Immature natural killer cell (primary cell): ENCODE results near the gene EP300. TPM values are rescaled to one million over a fixed set of nuclear protein-coding genes. Genes with fewer than 3 reads are reported as not detected.
"Not testable (repeated sequence)": the region's sequence is repeated elsewhere in the genome, so short reads cannot be mapped to it uniquely, and the experiment has no call there.

Experiments used
- DNase-seq, 3 donors: peaks; one replicate each; pipeline ENCODE4 v3.0.0; 2022; ENCODE audit warnings: mixed read lengths in 1 of 3
- H3K27ac Mint-ChIP-seq, 6 donors: one replicate each; pipeline ENCODE4 v1.8.0; 2020; ENCODE audit warnings: mixed read lengths in 6 of 6, mild to moderate bottlenecking in 5 of 6, inconsistent platforms in 4 of 6, moderate library complexity in 3 of 6
- H3K27me3 Mint-ChIP-seq, 3 donors: one replicate each; pipeline ENCODE4 v1.8.0; 2020 to 2021; ENCODE audit warnings: low read depth in 3 of 3, mild to moderate bottlenecking in 3 of 3, mixed read lengths in 3 of 3, moderate library complexity in 3 of 3, inconsistent platforms in 1 of 3
- H3K36me3 Mint-ChIP-seq, 3 donors: one replicate each; pipeline ENCODE4 v1.8.0; 2020; ENCODE audit warnings: mixed read lengths in 3 of 3, inconsistent platforms in 2 of 3, mild to moderate bottlenecking in 2 of 3
- H3K4me1 Mint-ChIP-seq, 2 donors: one replicate each; pipeline ENCODE4 v1.8.0; 2020; ENCODE audit warnings: inconsistent platforms in 2 of 2, mild to moderate bottlenecking in 2 of 2, mixed read lengths in 2 of 2, moderate library complexity in 1 of 2
- H3K4me3 Mint-ChIP-seq, 5 donors: one replicate each; pipeline ENCODE4 v1.8.0; 2020; ENCODE audit warnings: mild to moderate bottlenecking in 5 of 5, mixed read lengths in 5 of 5, inconsistent platforms in 3 of 5, moderate library complexity in 3 of 5
- H3K9me3 Mint-ChIP-seq, 6 donors: one replicate each; pipeline ENCODE4 v1.8.0; 2020; ENCODE audit warnings: mild to moderate bottlenecking in 6 of 6, mixed read lengths in 6 of 6, inconsistent platforms in 4 of 6, moderate library complexity in 3 of 6
- polyA plus RNA-seq, 3 donors: library from polyadenylated mRNA; unstranded; fragments of 300-500 nt; fragmentation: Illumina TruSeq; gene quantifications; one replicate each; pipeline ENCODE4 v1.2.3, GENCODE V29; 2021

Gene EP300
- polyA plus RNA-seq, 3 donors from 2014 or later, result 4.6 to 23.1 (median 8.6) TPM

DNA sequence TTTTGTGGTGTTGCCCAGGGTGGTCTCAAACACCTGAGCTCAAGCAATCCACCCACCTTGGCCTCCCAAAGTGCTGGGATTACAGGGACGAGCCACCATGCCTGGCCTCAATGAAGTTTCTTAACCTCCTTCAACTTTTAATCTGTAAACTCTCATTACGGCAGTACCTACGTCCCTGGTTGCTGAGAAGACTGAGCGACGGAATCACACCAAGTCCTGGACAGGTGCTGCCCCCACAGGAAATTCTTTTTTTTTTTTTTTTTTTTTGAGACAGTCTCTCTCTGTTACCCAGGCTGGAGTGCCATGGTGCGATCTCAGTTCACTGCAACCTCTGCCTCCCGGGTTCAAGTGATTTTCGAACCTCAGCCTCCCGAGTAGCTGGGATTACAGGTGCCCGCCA is 24.4 kb upstream of the EP300 start:
- DNase-seq, H3K27ac Mint-ChIP-seq, H3K27me3 Mint-ChIP-seq, H3K4me3 Mint-ChIP-seq, H3K4me1 Mint-ChIP-seq, H3K36me3 Mint-ChIP-seq, H3K9me3 Mint-ChIP-seq: not testable (repeated sequence)

GRCh38 chr22:41070665-41071331 is 21.6 kb upstream of the EP300 start:
- Mint-ChIP-seq H3K4me3 (no peak overlapping the region), H3K36me3 (no peaks in the 10 kb centered on the region), H3K27ac (no peak overlapping the region), H3K9me3 (peaks cover 0 to 2% (median 0%) of the 10 kb centered on the region in 6 donors), H3K4me1 (peaks cover 5 to 7% of the 10 kb centered on the region in 2 donors), H3K27me3 (no peaks in the 10 kb centered on the region)
- DNase-seq, result no peak

DNA sequence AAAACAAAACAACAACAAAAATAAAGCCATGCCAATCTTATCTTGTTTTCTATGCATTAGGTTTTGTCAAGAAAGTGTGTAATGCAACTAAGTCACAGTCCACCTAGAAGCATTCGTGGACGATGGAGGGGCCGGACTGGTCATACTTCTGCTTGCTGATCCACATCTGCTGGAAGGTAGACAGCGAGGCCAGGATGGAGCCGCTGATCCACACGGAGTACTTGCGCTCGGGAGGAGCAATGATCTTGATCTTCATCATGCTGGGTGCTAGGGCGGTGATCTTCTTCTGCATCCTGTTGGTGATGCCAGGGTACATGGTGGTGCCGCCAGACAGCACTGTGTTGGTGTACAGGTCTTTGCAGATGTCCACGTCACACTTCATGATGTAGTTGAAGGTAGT is 18.3 kb upstream of the EP300 start:
- peaks cover 2 to 3% of the 10 kb centered on the region in 2 donors for H3K4me1 Mint-ChIP-seq
- DNase-seq, result no peak
- peaks cover 0 to 3% (median 0%) of the 10 kb centered on the region in 3 donors for H3K27me3 Mint-ChIP-seq
- H3K36me3 Mint-ChIP-seq, result no peaks in the 10 kb centered on the region
- H3K9me3 Mint-ChIP-seq, result peaks cover 0 to 2% (median 0%) of the 10 kb centered on the region in 6 donors
- H3K27ac Mint-ChIP-seq, result no peak overlapping the region
- no peak overlapping the region for H3K4me3 Mint-ChIP-seq

- Mint-ChIP-seq H3K4me3 (no peak overlapping the region), H3K27me3 (peaks cover 0 to 3% (median 3%) of the 10 kb centered on the region in 3 donors), H3K9me3 (peaks cover 0 to 2% (median 0%) of the 10 kb centered on the region in 6 donors), H3K27ac (no peak overlapping the region), H3K36me3 (no peaks in the 10 kb centered on the region), H3K4me1 (no peaks in the 10 kb centered on the region)
- no peak for DNase-seq
Measured at GRCh38 chr22:41074466-41074865, 17.9 kb upstream of the EP300 start.

- Mint-ChIP-seq H3K4me1 (no peaks in the 10 kb centered on the region), H3K9me3 (peaks cover 0 to 2% (median 0%) of the 10 kb centered on the region in 6 donors), H3K27me3 (peaks cover 0 to 3% (median 3%) of the 10 kb centered on the region in 3 donors), H3K4me3 (no peak overlapping the region), H3K27ac (no peak overlapping the region), H3K36me3 (no peaks in the 10 kb centered on the region)
- no peak for DNase-seq
Measured at GRCh38 chr22:41074941-41075710, 17.3 kb upstream of the EP300 start.

- DNase-seq, result no peak
- Mint-ChIP-seq H3K27me3 (peaks cover 0 to 3% (median 3%) of the 10 kb centered on the region in 3 donors), H3K36me3 (no peaks in the 10 kb centered on the region), H3K9me3 (peaks cover 0 to 2% (median 0%) of the 10 kb centered on the region in 6 donors), H3K4me3 (no peak overlapping the region), H3K4me1 (no peaks in the 10 kb centered on the region), H3K27ac (no peak overlapping the region)
Measured at GRCh38 chr22:41075946-41076345, 16.4 kb upstream of the EP300 start.

DNA sequence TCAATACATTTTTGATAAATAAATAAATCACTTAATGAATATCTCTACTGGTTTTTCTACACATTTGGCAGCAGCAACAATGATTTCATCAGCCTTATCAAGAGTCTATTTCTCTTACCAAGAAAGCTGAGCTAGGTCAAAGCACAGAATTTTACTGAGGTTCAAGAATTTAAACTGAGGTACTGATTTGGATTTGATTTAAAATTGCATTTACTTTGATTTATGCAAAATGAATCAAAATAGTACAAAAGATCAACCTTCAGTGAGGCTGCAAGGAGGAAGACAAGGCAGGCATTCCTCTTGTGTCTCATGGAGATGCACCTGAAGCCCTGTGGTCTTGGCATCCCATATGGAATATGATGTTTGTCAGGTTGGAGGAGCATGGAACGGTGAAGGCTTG is 15.5 kb upstream of the EP300 start:
- Mint-ChIP-seq H3K4me3 (no peak overlapping the region), H3K9me3 (peaks cover 0 to 2% (median 0%) of the 10 kb centered on the region in 6 donors), H3K36me3 (no peaks in the 10 kb centered on the region), H3K4me1 (no peaks in the 10 kb centered on the region), H3K27ac (no peak overlapping the region), H3K27me3 (peaks cover 0 to 3% (median 3%) of the 10 kb centered on the region in 3 donors)
- no peak for DNase-seq

- peaks cover 0 to 2% (median 0%) of the 10 kb centered on the region in 6 donors for H3K9me3 Mint-ChIP-seq
- H3K36me3 Mint-ChIP-seq, result no peaks in the 10 kb centered on the region
- peaks cover 0 to 5% (median 3%) of the 10 kb centered on the region in 3 donors for H3K27me3 Mint-ChIP-seq
- H3K4me3 Mint-ChIP-seq, result no peak overlapping the region
- H3K27ac Mint-ChIP-seq, result no peak overlapping the region
- no peaks in the 10 kb centered on the region for H3K4me1 Mint-ChIP-seq
- DNase-seq, result no peak
Measured at GRCh38 chr22:41078931-41079330, 13.5 kb upstream of the EP300 start.

- no peak overlapping the region for H3K4me3 Mint-ChIP-seq
- no peaks in the 10 kb centered on the region for H3K36me3 Mint-ChIP-seq
- peaks cover 0 to 2% (median 0%) of the 10 kb centered on the region in 3 donors for H3K27me3 Mint-ChIP-seq
- H3K4me1 Mint-ChIP-seq, result peaks cover 4 to 6% of the 10 kb centered on the region in 2 donors
- H3K9me3 Mint-ChIP-seq, result no peaks in the 10 kb centered on the region
- DNase-seq, result no peak
- no peak overlapping the region for H3K27ac Mint-ChIP-seq
Measured at GRCh38 chr22:41085842-41086241, 6.5 kb upstream of the EP300 start.

GRCh38 chr22:41091132-41092022 is 1.0 kb upstream of the EP300 start:
- H3K9me3 Mint-ChIP-seq, result peaks cover 0 to 2% (median 0%) of the 10 kb centered on the region in 6 donors
- H3K27me3 Mint-ChIP-seq, result peaks cover 5 to 10% (median 8%) of the 10 kb centered on the region in 3 donors
- DNase-seq, result peak; percentile 99 to 100 (median 99)
- peak overlapping the region; percentile 95 to 99 (median 98) for H3K4me3 Mint-ChIP-seq
- H3K27ac Mint-ChIP-seq, result peak overlapping the region; percentile 96 to 100 (median 99)
- H3K36me3 Mint-ChIP-seq, result peaks cover 0 to 3% (median 0%) of the 10 kb centered on the region in 3 donors
- peaks cover 37 to 43% of the 10 kb centered on the region in 2 donors for H3K4me1 Mint-ChIP-seq

- Mint-ChIP-seq H3K4me3 (peak overlapping the region; percentile 97 to 100 (median 98)), H3K36me3 (peaks cover 0 to 3% (median 0%) of the 10 kb centered on the region in 3 donors), H3K9me3 (peaks cover 0 to 2% (median 0%) of the 10 kb centered on the region in 6 donors), H3K4me1 (peaks cover 49 to 58% of the 10 kb centered on the region in 2 donors), H3K27ac (peak overlapping the region; percentile 92 to 99 (median 97)), H3K27me3 (peaks cover 5 to 10% (median 8%) of the 10 kb centered on the region in 3 donors)
- peak; percentile 13 to 44 (median 36) for DNase-seq
Measured at GRCh38 chr22:41092847-41093411, 537 bp downstream of the EP300 start.

DNA sequence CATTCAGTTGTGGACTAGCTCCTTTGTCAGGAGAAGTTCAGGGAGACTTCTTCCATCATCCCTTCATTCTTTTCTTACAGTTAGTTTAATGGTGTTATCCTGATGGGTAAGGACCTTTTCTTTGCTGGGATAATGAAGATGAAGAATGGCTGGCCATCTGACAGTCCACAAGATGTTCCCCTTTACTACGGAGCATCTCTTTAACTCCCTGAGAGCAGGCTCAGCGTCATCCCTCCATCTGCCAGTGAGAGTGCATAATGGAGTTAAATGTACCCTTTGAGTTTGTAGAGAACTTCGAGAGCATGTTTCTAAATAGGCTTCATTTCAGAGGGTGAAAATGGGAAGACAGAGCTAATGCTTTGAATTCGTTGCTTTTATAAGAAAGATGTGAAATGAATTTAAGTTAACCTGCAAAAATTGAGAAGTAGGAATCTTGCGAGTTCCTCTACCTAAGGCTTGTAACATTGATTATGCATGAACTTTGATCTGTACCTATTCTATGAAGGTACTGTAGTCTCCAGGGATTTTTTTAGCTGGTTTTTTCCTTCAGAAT is 1.7 kb downstream of the EP300 start:
- H3K36me3 Mint-ChIP-seq, result peaks cover 0 to 3% (median 0%) of the 10 kb centered on the region in 3 donors
- peaks cover 58 to 70% of the 10 kb centered on the region in 2 donors for H3K4me1 Mint-ChIP-seq
- peaks cover 5 to 10% (median 8%) of the 10 kb centered on the region in 3 donors for H3K27me3 Mint-ChIP-seq
- H3K27ac Mint-ChIP-seq, result peak overlapping the region; percentile 92 to 99 (median 97)
- peaks cover 0 to 2% (median 0%) of the 10 kb centered on the region in 6 donors for H3K9me3 Mint-ChIP-seq
- H3K4me3 Mint-ChIP-seq, result peak overlapping the region; percentile 97 to 100 (median 98)
- no peak for DNase-seq

GRCh38 chr22:41096391-41096790 is 4.0 kb downstream of the EP300 start:
- Mint-ChIP-seq H3K4me1 (peaks cover 72 to 82% of the 10 kb centered on the region in 2 donors), H3K9me3 (peaks cover 0 to 2% (median 0%) of the 10 kb centered on the region in 6 donors), H3K27me3 (peaks cover 3 to 7% (median 6%) of the 10 kb centered on the region in 3 donors), H3K36me3 (peaks cover 0 to 7% (median 4%) of the 10 kb centered on the region in 3 donors), H3K4me3 (peak overlapping the region; percentile 51 to 99 (median 97)), H3K27ac (peak overlapping the region in 3 of 6 donors; percentile 22 to 40 (median 37))
- DNase-seq, result no peak
